Activated naive CD8-positive, alpha-beta T cell treated with anti-CD3 and anti-CD28 coated beads, Interleukin-2, amount 50 U/mL, for 24 hours (primary cell): Measurements from ENCODE around the gene MOB3C.

Source experiments
- ATAC-seq: fragments of 150-1000 bp; cut with Tn5 transposase; one replicate; pipeline ENCODE4 v1.10.0; 2021
- DNase-seq: peaks from one replicate; pipeline ENCODE4 v3.0.0; 2021
- H3K27ac Mint-ChIP-seq: one replicate; pipeline ENCODE4 v1.8.0; 2021; ENCODE audit warnings: mild to moderate bottlenecking, mixed read lengths
- H3K27me3 Mint-ChIP-seq: one replicate; pipeline ENCODE4 v1.8.0; 2021; ENCODE audit warnings: mixed read lengths
- H3K36me3 Mint-ChIP-seq: one replicate; pipeline ENCODE4 v1.8.0; 2021; ENCODE audit warnings: low read depth, mixed read lengths
- H3K4me1 Mint-ChIP-seq: one replicate; pipeline ENCODE4 v1.8.0; 2021; ENCODE audit warnings: mixed read lengths
- H3K4me3 Mint-ChIP-seq: one replicate; pipeline ENCODE4 v1.8.0; 2021; ENCODE audit warnings: mild to moderate bottlenecking, moderate library complexity, mixed read lengths
- H3K9me3 Mint-ChIP-seq: one replicate; pipeline ENCODE4 v1.8.0; 2021; ENCODE audit warnings: mixed read lengths

The MOB3C gene

GRCh38 chr1:46619656-46620258 is 3.1 kb upstream of the MOB3C start:
- Mint-ChIP-seq H3K27me3 (no peaks in the 10 kb centered on the region), H3K4me1 (peaks cover 36% of the 10 kb centered on the region), H3K9me3 (no peaks in the 10 kb centered on the region), H3K4me3 (no peak overlapping the region), H3K27ac (no peak overlapping the region), H3K36me3 (no peaks in the 10 kb centered on the region)
- ATAC-seq (no peak), DNase-seq (no peak)

- H3K4me3 Mint-ChIP-seq: no peak overlapping the region
- H3K4me1 Mint-ChIP-seq: peaks cover 45% of the 10 kb centered on the region
- H3K36me3 Mint-ChIP-seq: no peaks in the 10 kb centered on the region
- no peaks in the 10 kb centered on the region for H3K27me3 Mint-ChIP-seq
- DNase-seq: no peak
- H3K27ac Mint-ChIP-seq: no peak overlapping the region
- ATAC-seq: no peak
- H3K9me3 Mint-ChIP-seq: no peaks in the 10 kb centered on the region
Observed at GRCh38 chr1:46618754-46619415, 2.3 kb upstream of the MOB3C start.

DNA sequence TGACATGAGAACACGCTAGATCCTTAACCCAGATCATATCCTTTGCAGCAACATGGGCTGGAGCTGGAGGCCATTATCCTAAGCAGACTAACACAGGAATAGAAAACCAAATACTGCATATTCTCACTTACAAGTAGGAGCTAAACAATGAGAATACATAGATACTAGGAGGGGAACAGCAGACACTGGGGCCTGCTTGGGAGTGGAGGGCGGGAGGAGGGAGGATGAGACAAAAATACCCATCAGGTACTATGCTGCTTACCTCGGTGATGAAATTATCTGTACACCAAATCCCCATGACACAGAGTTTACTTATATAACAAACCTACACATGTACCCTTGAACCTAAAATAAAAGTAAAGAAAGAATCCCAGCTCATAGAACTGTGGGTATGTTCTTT is 1.2 kb upstream of the MOB3C start:
- H3K27ac Mint-ChIP-seq: peak overlapping the region; percentile 21
- DNase-seq (no peak), ATAC-seq (no peak)
- H3K27me3 Mint-ChIP-seq: no peaks in the 10 kb centered on the region
- no peaks in the 10 kb centered on the region for H3K36me3 Mint-ChIP-seq
- no peaks in the 10 kb centered on the region for H3K9me3 Mint-ChIP-seq
- no peak overlapping the region for H3K4me3 Mint-ChIP-seq
- peaks cover 53% of the 10 kb centered on the region for H3K4me1 Mint-ChIP-seq

- H3K4me1 Mint-ChIP-seq: peaks cover 56% of the 10 kb centered on the region
- H3K27ac Mint-ChIP-seq: peak overlapping the region; percentile 80
- no peak for ATAC-seq
- DNase-seq: no peak
- no peaks in the 10 kb centered on the region for H3K9me3 Mint-ChIP-seq
- no peaks in the 10 kb centered on the region for H3K27me3 Mint-ChIP-seq
- H3K36me3 Mint-ChIP-seq: peaks cover 3% of the 10 kb centered on the region
- H3K4me3 Mint-ChIP-seq: peak overlapping the region; percentile 86
Observed at GRCh38 chr1:46617108-46617800, 643 bp upstream of the MOB3C start.

DNA sequence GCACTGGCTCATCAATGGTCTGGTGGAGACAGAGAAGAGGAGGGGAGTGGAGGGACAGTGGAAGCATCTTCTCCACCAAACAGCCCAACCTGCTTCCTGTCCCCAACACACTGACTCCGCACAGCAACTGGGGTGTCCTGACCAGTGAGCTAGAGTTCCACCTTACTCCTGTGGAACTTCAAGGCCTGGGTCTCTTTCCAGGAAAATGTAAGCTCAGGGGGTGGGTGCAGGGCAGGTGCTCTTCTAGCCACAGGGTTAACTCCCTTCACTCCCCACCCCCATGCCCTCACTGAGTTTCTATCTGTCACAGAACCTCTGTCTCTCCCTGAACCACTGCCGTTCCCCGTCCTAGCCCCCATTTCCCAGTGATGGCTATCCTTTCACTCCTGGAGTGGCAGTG is 876 bp downstream of the MOB3C start:
- Mint-ChIP-seq H3K36me3 (peaks cover 3% of the 10 kb centered on the region), H3K4me3 (peak overlapping the region; percentile 86), H3K27me3 (no peaks in the 10 kb centered on the region), H3K4me1 (peaks cover 58% of the 10 kb centered on the region), H3K9me3 (no peaks in the 10 kb centered on the region), H3K27ac (peak overlapping the region; percentile 85)
- DNase-seq: peak; percentile 22
- ATAC-seq: peak; percentile 15

DNA sequence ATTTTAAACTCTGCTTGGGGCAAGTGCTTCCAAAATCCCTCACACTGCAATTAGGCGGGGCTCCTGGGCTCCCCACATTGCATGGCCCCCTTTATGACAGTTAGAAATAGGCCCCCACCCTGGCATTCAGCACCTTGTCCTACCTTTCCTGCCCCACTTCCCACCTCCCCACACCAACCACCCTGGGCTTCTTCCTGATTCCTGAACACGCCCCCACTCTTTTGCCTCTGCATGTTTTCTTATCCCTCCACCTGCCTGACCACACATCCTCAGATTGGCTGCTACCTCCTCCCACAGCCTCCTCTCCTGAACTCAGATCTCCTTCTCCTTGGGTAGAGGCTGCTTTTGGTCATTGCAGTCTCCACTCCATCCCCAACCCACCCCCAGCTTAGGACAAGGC is 1.5 kb downstream of the MOB3C start:
- Mint-ChIP-seq H3K36me3 (peaks cover 4% of the 10 kb centered on the region), H3K27ac (peak overlapping the region; percentile 85), H3K4me3 (peak overlapping the region; percentile 86), H3K4me1 (peaks cover 56% of the 10 kb centered on the region), H3K27me3 (no peaks in the 10 kb centered on the region), H3K9me3 (no peaks in the 10 kb centered on the region)
- no peak for ATAC-seq
- DNase-seq: no peak

DNA sequence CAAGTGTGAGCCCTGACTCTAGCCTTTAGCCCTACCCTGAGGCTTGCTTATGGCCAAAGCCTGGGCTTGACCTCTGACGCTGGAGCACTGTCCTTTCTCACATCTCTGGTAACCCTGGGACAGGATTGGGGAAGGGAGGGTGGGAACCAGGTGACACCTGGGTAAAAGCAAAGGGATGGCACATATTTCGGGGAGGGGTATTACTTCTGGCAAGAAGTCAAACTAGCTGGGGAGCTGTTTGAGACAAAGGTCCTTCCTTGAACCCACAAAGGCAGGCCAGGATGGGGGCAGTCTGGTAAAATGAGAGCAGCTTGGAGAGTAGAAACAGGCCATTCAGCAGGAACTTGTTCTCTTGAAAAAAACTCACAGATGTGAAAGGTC is 2.0 kb downstream of the MOB3C start:
- no peak overlapping the region for H3K27ac Mint-ChIP-seq
- H3K27me3 Mint-ChIP-seq: no peaks in the 10 kb centered on the region
- no peak for DNase-seq
- peak overlapping the region; percentile 86 for H3K4me3 Mint-ChIP-seq
- no peaks in the 10 kb centered on the region for H3K9me3 Mint-ChIP-seq
- no peak for ATAC-seq
- peaks cover 8% of the 10 kb centered on the region for H3K36me3 Mint-ChIP-seq
- H3K4me1 Mint-ChIP-seq: peaks cover 55% of the 10 kb centered on the region

DNA sequence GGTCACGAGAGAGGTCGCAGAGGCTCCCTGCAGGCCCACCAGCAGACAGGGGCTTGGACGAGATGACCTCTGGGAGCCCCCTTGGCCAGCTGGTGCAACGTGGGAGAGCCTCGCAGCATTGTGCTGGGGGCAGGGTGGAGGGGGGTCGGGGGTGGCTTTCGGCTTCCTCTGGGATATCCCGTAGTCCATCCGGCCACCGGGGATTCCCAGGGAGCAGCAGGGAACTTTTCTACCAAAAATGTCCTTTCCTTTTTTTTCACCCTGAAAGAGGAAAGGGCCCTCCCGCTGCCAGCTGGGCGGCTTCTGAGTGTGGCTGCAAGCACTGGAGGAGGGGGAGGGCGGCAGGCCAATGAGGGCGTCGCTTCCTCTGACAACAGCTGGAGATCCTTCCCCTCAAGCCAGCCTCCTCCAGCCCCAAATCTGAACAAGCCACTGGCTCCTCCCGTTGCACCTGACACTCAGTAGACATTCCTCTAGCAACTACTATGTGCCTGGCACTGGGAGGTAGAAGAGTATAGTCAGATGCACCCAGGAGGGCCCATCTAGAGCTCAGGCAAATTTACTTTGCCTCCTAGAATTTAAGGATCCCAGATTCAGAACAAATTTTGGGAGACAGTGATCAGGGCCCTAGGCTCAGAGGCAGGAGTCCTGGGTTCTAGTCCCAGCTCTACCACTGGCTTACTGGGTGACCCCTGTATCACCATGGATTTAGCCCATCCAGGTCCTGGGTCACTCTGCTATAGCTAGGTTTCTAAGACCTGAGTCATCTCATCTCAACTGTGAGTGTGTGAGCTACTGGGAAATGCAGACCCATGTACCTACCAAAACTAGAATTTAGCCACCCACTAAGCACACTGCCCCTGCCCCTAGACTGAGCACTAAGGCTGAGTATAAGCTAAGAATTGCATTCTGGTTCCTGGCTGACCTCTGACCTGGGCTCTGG is 2.7 kb downstream of the MOB3C start:
- ATAC-seq (peak; percentile 21), DNase-seq (peak; percentile 45)
- Mint-ChIP-seq H3K4me1 (peaks cover 54% of the 10 kb centered on the region), H3K36me3 (peaks cover 9% of the 10 kb centered on the region), H3K9me3 (no peaks in the 10 kb centered on the region), H3K4me3 (peak overlapping the region; percentile 86), H3K27me3 (no peaks in the 10 kb centered on the region), H3K27ac (no peak overlapping the region)

DNA sequence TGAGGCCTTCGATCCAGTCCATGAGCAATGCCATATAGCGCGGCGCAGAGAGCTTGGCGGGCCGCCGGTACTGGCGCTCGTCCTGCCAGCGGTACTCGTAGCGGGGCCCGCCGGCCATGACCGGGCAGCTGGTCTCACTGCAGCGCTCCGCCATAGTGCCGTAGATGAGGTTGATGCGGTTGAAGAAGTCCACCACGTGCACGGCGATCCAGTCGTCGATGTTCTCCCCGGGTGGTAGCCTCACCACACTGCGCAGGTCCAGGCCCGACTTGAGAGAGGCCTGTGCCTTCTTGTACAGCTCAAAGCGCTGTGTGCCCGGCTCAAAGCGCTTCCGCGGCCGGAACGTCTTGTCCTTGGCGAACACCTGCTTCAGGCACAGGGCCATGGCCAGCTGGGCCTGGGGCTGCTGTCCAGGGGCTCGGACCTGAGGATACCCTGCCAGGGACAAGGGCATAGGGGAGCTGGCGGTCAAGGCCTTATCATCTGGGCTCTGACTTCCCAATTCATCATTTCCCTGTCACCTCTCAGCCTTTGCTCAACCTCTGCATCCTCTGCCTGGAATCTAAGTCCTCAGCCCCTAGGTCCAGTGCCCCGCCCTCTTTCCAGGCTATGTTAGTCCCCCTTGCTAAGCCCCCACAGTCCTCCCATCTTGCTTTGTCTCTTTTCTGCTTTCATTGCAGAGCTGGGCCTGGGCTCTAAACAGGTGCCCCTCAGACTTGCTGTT is 3.5 kb downstream of the MOB3C start:
- H3K27ac Mint-ChIP-seq: no peak overlapping the region
- peaks cover 47% of the 10 kb centered on the region for H3K4me1 Mint-ChIP-seq
- H3K27me3 Mint-ChIP-seq: no peaks in the 10 kb centered on the region
- no peaks in the 10 kb centered on the region for H3K9me3 Mint-ChIP-seq
- peaks cover 12% of the 10 kb centered on the region for H3K36me3 Mint-ChIP-seq
- ATAC-seq (no peak), DNase-seq (no peak)
- no peak overlapping the region for H3K4me3 Mint-ChIP-seq

GRCh38 chr1:46611691-46612221 is 4.9 kb downstream of the MOB3C start:
- H3K4me3 Mint-ChIP-seq: no peak overlapping the region
- no peaks in the 10 kb centered on the region for H3K27me3 Mint-ChIP-seq
- H3K9me3 Mint-ChIP-seq: no peaks in the 10 kb centered on the region
- H3K36me3 Mint-ChIP-seq: peaks cover 14% of the 10 kb centered on the region
- DNase-seq: no peak
- H3K4me1 Mint-ChIP-seq: peaks cover 38% of the 10 kb centered on the region
- no peak overlapping the region for H3K27ac Mint-ChIP-seq
- ATAC-seq: no peak

DNA sequence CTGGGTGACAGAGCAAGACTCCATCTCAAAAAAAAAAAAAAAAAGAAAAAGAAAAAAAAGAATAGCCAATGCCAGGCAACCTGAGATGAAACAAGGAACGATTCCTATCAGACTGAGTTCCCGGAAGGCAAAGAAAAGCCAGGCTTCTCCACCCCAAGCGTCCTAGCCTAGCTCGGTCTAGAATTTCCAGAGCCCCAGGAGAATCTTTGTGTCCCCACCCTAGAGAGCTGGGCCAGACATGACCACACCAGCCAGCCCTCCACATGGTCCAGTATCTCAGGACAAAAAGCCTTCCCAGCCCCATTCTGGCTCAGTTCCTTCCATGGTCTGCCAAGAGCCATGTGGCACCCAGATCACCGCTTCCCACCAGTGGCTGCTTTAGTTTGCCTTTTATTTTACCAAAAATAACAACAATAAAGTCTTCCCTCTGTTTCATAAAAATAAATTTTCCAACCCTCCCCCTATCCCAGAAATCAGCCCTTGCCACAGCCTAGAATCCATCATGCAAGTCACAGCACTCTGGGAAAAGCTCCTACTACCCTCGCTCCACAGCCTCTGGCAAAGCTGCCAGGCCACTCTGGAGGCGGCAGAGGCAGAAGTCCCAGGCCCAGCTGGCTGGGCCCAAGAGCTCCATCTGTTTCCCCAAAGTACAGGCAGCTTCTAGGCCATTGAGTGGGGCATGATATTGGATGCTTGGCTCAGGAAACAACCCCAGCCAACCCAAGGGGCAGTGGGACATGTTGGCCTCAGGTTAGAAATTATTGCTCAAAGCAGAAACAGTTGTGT is 9.1 kb downstream of the MOB3C start:
- no peak overlapping the region for H3K4me3 Mint-ChIP-seq
- ATAC-seq: no peak
- H3K27ac Mint-ChIP-seq: no peak overlapping the region
- peaks cover 33% of the 10 kb centered on the region for H3K4me1 Mint-ChIP-seq
- no peaks in the 10 kb centered on the region for H3K27me3 Mint-ChIP-seq
- H3K36me3 Mint-ChIP-seq: peaks cover 12% of the 10 kb centered on the region
- H3K9me3 Mint-ChIP-seq: no peaks in the 10 kb centered on the region
- no peak for DNase-seq

GRCh38 chr1:46606255-46606965 is 10.2 kb downstream of the MOB3C start:
- peaks cover 35% of the 10 kb centered on the region for H3K4me1 Mint-ChIP-seq

DNA sequence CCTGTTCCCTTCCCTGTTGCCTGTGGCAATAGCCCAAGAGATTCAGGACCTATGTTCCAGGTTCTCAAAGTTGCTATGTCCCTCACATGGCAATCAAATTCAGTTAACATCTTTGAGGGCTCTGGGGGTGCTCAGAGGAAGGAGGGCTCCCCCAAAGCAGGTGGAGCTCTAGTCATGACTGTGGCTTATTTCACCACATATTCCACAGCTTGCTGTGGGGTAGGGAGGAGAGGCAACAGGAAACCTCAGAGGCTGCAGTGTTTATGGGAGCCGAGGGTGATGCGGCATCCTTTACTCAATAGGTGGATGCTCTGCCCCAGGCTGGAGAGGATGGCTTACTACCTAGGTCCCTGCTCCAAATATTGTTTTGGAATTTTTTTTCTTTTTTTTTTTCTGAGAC is 11.4 kb downstream of the MOB3C start:
- DNase-seq (no peak), ATAC-seq (no peak)
- Mint-ChIP-seq H3K4me3 (peak overlapping the region; percentile 89), H3K9me3 (no peaks in the 10 kb centered on the region), H3K27ac (no peak overlapping the region), H3K27me3 (no peaks in the 10 kb centered on the region), H3K4me1 (peaks cover 43% of the 10 kb centered on the region), H3K36me3 (peaks cover 17% of the 10 kb centered on the region)

More at GRCh38 chr1:46606255-46606965, 10.2 kb downstream of the MOB3C start:
- ATAC-seq (no peak), DNase-seq (no peak)
- Mint-ChIP-seq H3K9me3 (no peaks in the 10 kb centered on the region), H3K36me3 (peaks cover 13% of the 10 kb centered on the region), H3K27me3 (no peaks in the 10 kb centered on the region), H3K4me3 (no peak overlapping the region), H3K27ac (no peak overlapping the region)
